ACC112 (cell line): Measurements from ENCODE around the gene MARK2.

Experiments
- H2AFZ ChIP-seq: fragments of 200-600 bp; sonication (generic); one replicate; pipeline ENCODE4 v1.6.0; 2017; ENCODE audit warnings: antibody characterized with exemption, low read length; ENCODE audit not compliant: unreplicated experiment
- H3K27ac ChIP-seq: fragments of 200-600 bp; sonication (generic); 2 replicates; pipeline ENCODE4 v1.5.1; 2014; ENCODE audit warnings: low read depth, mild to moderate bottlenecking, antibody characterized with exemption, low read length, moderate library complexity
- H3K27me3 ChIP-seq: fragments of 200-600 bp; sonication (generic); 2 replicates; pipeline ENCODE4 v1.6.1; 2014; ENCODE audit warnings: mild to moderate bottlenecking, antibody characterized with exemption, low read length, moderate library complexity, mixed read lengths; ENCODE audit not compliant: insufficient read depth
- H3K36me3 ChIP-seq: fragments of 200-600 bp; sonication (generic); 2 replicates; pipeline ENCODE4 v1.6.1; 2016; ENCODE audit warnings: mild to moderate bottlenecking, antibody characterized with exemption, low read length, moderate library complexity, mixed read lengths; ENCODE audit not compliant: insufficient read depth
- H3K4me1 ChIP-seq: fragments of 200-600 bp; sonication (generic); one replicate; pipeline ENCODE4 v1.6.1; 2016; ENCODE audit warnings: low read length, mixed read lengths; ENCODE audit not compliant: insufficient read depth, unreplicated experiment, control insufficient read depth
- H3K4me3 ChIP-seq: fragments of 200-600 bp; sonication (generic); 2 replicates; pipeline ENCODE4 v1.5.1; 2014; ENCODE audit warnings: mild to moderate bottlenecking, low read depth, low read length
- H3K79me2 ChIP-seq: fragments of 200-600 bp; sonication (generic); one replicate; pipeline ENCODE4 v1.6.0; 2016; ENCODE audit warnings: low read length; ENCODE audit not compliant: control insufficient read depth, unreplicated experiment, insufficient read depth

The MARK2 gene

GRCh38 chr11:63945477-63946163, 106.7 kb downstream of the MARK2 start:
- no peaks in the 10 kb centered on the region for H3K27me3 ChIP-seq
- H3K4me3 ChIP-seq = no peak overlapping the region; the same call in 1 of the 2 replicates
- peaks cover 15% of the 10 kb centered on the region for H3K4me1 ChIP-seq
- H3K79me2 ChIP-seq = peaks cover 39% of the 10 kb centered on the region
- no peak overlapping the region for H2AFZ ChIP-seq
- H3K27ac ChIP-seq = peak overlapping the region; percentile 49; the same call in 1 of the 2 replicates
- 0 out of 2 replicates have a peak, but pooled peaks cover 2% of the 10 kb centered on the region for H3K36me3 ChIP-seq

GRCh38 chr11:63951779-63952536, 113.0 kb downstream of the MARK2 start:
- Histone ChIP-seq H3K4me3 (no peak overlapping the region), H3K27me3 (no peaks in the 10 kb centered on the region), H3K4me1 (peaks cover 2% of the 10 kb centered on the region), H3K36me3 (peaks cover 2% of the 10 kb centered on the region; the same call in 1 of the 2 replicates), H3K79me2 (no peaks in the 10 kb centered on the region), H3K27ac (no peak overlapping the region), H2AFZ (no peak overlapping the region)

GRCh38 chr11:63952570-63952969, 113.7 kb downstream of the MARK2 start:
- no peak overlapping the region for H3K4me3 ChIP-seq
- H3K36me3 ChIP-seq = peaks cover 2% of the 10 kb centered on the region; the same call in 1 of the 2 replicates

GRCh38 chr11:63958008-63958407, 119.1 kb downstream of the MARK2 start:
- no peaks in the 10 kb centered on the region for H3K27me3 ChIP-seq

More at GRCh38 chr11:63952570-63952969, 113.7 kb downstream of the MARK2 start:
- Histone ChIP-seq H2AFZ (no peak overlapping the region), H3K79me2 (no peaks in the 10 kb centered on the region), H3K4me1 (peaks cover 2% of the 10 kb centered on the region), H3K27ac (no peak overlapping the region), H3K27me3 (no peaks in the 10 kb centered on the region)

More at GRCh38 chr11:63958008-63958407, 119.1 kb downstream of the MARK2 start:
- no peaks in the 10 kb centered on the region for H3K79me2 ChIP-seq
- no peak overlapping the region for H3K27ac ChIP-seq
- no peak overlapping the region for H2AFZ ChIP-seq
- no peaks in the 10 kb centered on the region for H3K36me3 ChIP-seq
- no peak overlapping the region for H3K4me3 ChIP-seq
- no peaks in the 10 kb centered on the region for H3K4me1 ChIP-seq
